Measurements from ENCODE around the gene SOS1.
A peak's percentile ranks its signal among the peaks of the same experiment; 100 is the strongest.

Gene SOS1

GRCh38 chr2:39093218-39093898 lies 27.5 kb downstream of the SOS1 start:
- H3K27me3 ChIP-seq (ENCODE audit: insufficient read depth, poor library complexity, severe bottlenecking), result no peaks in the 10 kb centered on the region
- DNase-seq (ENCODE audit: low read depth in 1 of 2, low spot score in 1 of 2), result no peak
- TF ChIP-seq GABPA (IDR thresholded peaks at IDR 0.05; ENCODE audit: low read depth) (no peak), SPI1 (IDR thresholded peaks at IDR 0.05; ENCODE audit: borderline replicate concordance, low read depth) (no peak), POLR2AphosphoS5 (IDR thresholded peaks at IDR 0.05; ENCODE audit: low read depth) (no peak)
- TF ChIP-seq, protein P1, sequence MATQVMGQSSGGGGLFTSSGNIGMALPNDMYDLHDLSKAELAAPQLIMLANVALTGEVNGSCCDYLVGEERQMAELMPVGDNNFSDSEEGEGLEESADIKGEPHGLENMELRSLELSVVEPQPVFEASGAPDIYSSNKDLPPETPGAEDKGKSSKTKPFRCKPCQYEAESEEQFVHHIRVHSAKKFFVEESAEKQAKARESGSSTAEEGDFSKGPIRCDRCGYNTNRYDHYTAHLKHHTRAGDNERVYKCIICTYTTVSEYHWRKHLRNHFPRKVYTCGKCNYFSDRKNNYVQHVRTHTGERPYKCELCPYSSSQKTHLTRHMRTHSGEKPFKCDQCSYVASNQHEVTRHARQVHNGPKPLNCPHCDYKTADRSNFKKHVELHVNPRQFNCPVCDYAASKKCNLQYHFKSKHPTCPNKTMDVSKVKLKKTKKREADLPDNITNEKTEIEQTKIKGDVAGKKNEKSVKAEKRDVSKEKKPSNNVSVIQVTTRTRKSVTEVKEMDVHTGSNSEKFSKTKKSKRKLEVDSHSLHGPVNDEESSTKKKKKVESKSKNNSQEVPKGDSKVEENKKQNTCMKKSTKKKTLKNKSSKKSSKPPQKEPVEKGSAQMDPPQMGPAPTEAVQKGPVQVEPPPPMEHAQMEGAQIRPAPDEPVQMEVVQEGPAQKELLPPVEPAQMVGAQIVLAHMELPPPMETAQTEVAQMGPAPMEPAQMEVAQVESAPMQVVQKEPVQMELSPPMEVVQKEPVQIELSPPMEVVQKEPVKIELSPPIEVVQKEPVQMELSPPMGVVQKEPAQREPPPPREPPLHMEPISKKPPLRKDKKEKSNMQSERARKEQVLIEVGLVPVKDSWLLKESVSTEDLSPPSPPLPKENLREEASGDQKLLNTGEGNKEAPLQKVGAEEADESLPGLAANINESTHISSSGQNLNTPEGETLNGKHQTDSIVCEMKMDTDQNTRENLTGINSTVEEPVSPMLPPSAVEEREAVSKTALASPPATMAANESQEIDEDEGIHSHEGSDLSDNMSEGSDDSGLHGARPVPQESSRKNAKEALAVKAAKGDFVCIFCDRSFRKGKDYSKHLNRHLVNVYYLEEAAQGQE (IDR thresholded peaks at IDR 0.05; ENCODE audit: insufficient replicate concordance, low read depth), result no peak
- TF ChIP-seq, protein P2, sequence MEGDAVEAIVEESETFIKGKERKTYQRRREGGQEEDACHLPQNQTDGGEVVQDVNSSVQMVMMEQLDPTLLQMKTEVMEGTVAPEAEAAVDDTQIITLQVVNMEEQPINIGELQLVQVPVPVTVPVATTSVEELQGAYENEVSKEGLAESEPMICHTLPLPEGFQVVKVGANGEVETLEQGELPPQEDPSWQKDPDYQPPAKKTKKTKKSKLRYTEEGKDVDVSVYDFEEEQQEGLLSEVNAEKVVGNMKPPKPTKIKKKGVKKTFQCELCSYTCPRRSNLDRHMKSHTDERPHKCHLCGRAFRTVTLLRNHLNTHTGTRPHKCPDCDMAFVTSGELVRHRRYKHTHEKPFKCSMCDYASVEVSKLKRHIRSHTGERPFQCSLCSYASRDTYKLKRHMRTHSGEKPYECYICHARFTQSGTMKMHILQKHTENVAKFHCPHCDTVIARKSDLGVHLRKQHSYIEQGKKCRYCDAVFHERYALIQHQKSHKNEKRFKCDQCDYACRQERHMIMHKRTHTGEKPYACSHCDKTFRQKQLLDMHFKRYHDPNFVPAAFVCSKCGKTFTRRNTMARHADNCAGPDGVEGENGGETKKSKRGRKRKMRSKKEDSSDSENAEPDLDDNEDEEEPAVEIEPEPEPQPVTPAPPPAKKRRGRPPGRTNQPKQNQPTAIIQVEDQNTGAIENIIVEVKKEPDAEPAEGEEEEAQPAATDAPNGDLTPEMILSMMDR (IDR thresholded peaks at IDR 0.05; ENCODE audit: insufficient read depth, low read length), result no peak
- H3K4me3 ChIP-seq (replicated peaks; ENCODE audit: insufficient read depth, low read length), result no peak overlapping the region
- H3K27ac ChIP-seq (replicated peaks), result no peak overlapping the region

- H3K27me3 ChIP-seq (ENCODE audit: insufficient read depth, poor library complexity, severe bottlenecking), result no peaks in the 10 kb centered on the region
- no peak for DNase-seq (ENCODE audit: low read depth in 1 of 2, low spot score in 1 of 2)
- peak; percentile 16; the same call in 1 of the 2 replicates for TF ChIP-seq SPI1 (IDR thresholded peaks at IDR 0.05; ENCODE audit: borderline replicate concordance, low read depth)
- TF ChIP-seq POLR2AphosphoS5 (IDR thresholded peaks at IDR 0.05; ENCODE audit: low read depth), result no peak
These were observed 29.3 kb downstream of the SOS1 start for GRCh38 chr2:39091543-39091942.

DNA sequence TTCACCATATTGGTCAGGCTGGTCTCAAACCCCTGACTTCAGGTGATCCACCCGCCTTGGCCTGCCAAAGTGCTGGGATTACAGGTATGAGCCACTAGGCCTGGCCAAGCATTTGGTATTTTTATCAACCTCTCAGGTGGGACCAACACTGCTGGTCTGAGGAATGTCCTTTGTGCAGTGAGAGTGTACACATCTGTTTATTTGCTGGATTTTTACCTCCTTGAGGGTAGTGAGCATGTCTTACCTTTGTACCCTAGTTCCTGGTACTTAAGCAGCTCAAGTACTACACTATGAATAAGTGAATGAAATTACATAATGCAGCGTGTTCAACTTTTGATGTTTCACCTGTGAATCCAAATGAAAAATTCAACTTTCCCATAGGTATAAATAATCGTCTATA lies 29.8 kb downstream of the SOS1 start:
- no peak for TF ChIP-seq POLR2AphosphoS5 (IDR thresholded peaks at IDR 0.05; ENCODE audit: low read depth)
- no peak overlapping the region for H3K4me3 ChIP-seq (replicated peaks; ENCODE audit: insufficient read depth, low read length)
- no peak overlapping the region for H3K27ac ChIP-seq (replicated peaks)
- H3K27me3 ChIP-seq (ENCODE audit: insufficient read depth, poor library complexity, severe bottlenecking), result no peaks in the 10 kb centered on the region
- no peak for DNase-seq (ENCODE audit: low read depth in 1 of 2, low spot score in 1 of 2)

More at GRCh38 chr2:39091543-39091942, 29.3 kb downstream of the SOS1 start:
- no peak overlapping the region for H3K27ac ChIP-seq (replicated peaks)
- no peak overlapping the region for H3K4me3 ChIP-seq (replicated peaks; ENCODE audit: insufficient read depth, low read length)

DNA sequence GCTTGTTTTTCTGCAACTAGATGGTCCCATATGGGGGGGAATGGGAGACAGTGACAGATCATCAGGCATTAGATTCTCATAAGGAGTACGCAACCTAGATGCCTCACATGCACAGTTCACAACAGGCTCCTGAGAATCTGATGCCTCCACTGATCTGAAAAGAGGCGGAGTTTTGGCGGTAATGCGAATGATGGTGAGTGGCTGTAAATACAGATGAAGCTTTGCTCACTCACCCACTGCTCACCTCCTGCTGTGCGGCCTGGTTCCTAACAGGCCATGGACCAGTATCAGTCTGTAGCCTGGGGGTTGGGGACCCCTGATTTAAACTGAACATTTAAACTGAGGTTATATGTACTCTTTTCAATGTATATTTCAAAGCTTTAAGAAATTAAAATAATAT lies 40.7 kb downstream of the SOS1 start:
- Histone ChIP-seq H3K4me3 (replicated peaks; ENCODE audit: insufficient read depth, low read length) (no peak overlapping the region), H3K27ac (replicated peaks) (no peak overlapping the region), H3K27me3 (ENCODE audit: insufficient read depth, poor library complexity, severe bottlenecking) (no peaks in the 10 kb centered on the region)
- no peak for DNase-seq (ENCODE audit: low read depth in 1 of 2, low spot score in 1 of 2)
- TF ChIP-seq, protein P2 (IDR thresholded peaks at IDR 0.05; ENCODE audit: insufficient read depth, low read length), result no peak

- Histone ChIP-seq H3K4me3 (replicated peaks; ENCODE audit: insufficient read depth, low read length) (no peak overlapping the region), H3K27ac (replicated peaks) (no peak overlapping the region), H3K27me3 (ENCODE audit: insufficient read depth, poor library complexity, severe bottlenecking) (no peaks in the 10 kb centered on the region)
- DNase-seq (ENCODE audit: low read depth in 1 of 2, low spot score in 1 of 2), result no peak
- TF ChIP-seq GABPA (IDR thresholded peaks at IDR 0.05; ENCODE audit: low read depth) (no peak), POLR2AphosphoS5 (IDR thresholded peaks at IDR 0.05; ENCODE audit: low read depth) (no peak), SPI1 (IDR thresholded peaks at IDR 0.05; ENCODE audit: borderline replicate concordance, low read depth) (no peak)
- TF ChIP-seq, protein P2 (IDR thresholded peaks at IDR 0.05; ENCODE audit: insufficient read depth, low read length), result no peak
- TF ChIP-seq, protein P1 (IDR thresholded peaks at IDR 0.05; ENCODE audit: insufficient replicate concordance, low read depth), result no peak
These were observed 50.9 kb downstream of the SOS1 start for GRCh38 chr2:39069890-39070465.
